Lung (tissue), 12 donors: ENCODE results near the gene PDCD6IP. TPM values are rescaled to one million over a fixed set of nuclear protein-coding genes. Genes with fewer than 3 reads are reported as not detected.

Source experiments
- ATAC-seq: fragments of 200-7000 bp; cut with Tn5 transposase; one replicate; pipeline ENCODE4 v1.9.1; 2020; ENCODE audit warnings: moderate number of reproducible peaks; ENCODE audit not compliant: insufficient read depth, low FRiP score
- DNase-seq, 3 donors: peaks; one replicate each; pipeline ENCODE4 v3.0.0-alpha.2; 2013 to 2017
- H3K27ac ChIP-seq, 2 donors: one replicate each; pipeline ENCODE4 v1.5.1; 2013; ENCODE audit warnings: mild to moderate bottlenecking in 2 of 2, moderate library complexity in 2 of 2, control low read depth in 1 of 2, inconsistent platforms in 1 of 2, low read depth in 1 of 2, low read length in 1 of 2
- H3K27me3 ChIP-seq, 3 donors: one replicate each; pipeline ENCODE4 v1.5.1; 2013; ENCODE audit warnings: low read length in 2 of 3; ENCODE audit not compliant: control insufficient read depth in 3 of 3, insufficient read depth in 3 of 3
- H3K36me3 ChIP-seq, 4 donors: one replicate each; pipeline ENCODE4 v1.5.1; 2013; ENCODE audit warnings: low read length in 4 of 4, mild to moderate bottlenecking in 1 of 4, moderate library complexity in 1 of 4; ENCODE audit not compliant: control insufficient read depth in 4 of 4, insufficient read depth in 4 of 4
- H3K4me1 ChIP-seq, 5 donors: one replicate each; pipeline ENCODE4 v1.5.1; 2013; ENCODE audit warnings: low read length in 5 of 5, mild to moderate bottlenecking in 2 of 5, moderate library complexity in 1 of 5; ENCODE audit not compliant: control insufficient read depth in 5 of 5, insufficient read depth in 5 of 5
- H3K4me3 ChIP-seq: one replicate; pipeline ENCODE4 v1.5.1; 2013; ENCODE audit warnings: mild to moderate bottlenecking, control low read depth, moderate library complexity
- H3K9ac ChIP-seq, 2 donors: one replicate each; pipeline ENCODE4 v1.5.1; 2013; ENCODE audit warnings: low read length in 2 of 2, control low read depth in 1 of 2; ENCODE audit not compliant: insufficient read depth in 1 of 2
- H3K9me3 ChIP-seq, 4 donors: one replicate each; pipeline ENCODE4 v1.5.1; 2013; ENCODE audit warnings: low read length in 3 of 4, mild to moderate bottlenecking in 1 of 4, moderate library complexity in 1 of 4; ENCODE audit not compliant: control insufficient read depth in 4 of 4, insufficient read depth in 3 of 4
- WGBS, 2 donors: extraction: QIAGEN DNeasy Blood & Tissue Kit; methylation state at CpG; one replicate each; pipeline ENCODE4 v1.1.7; 2013; 5-methylcytosine and 5-hydroxymethylcytosine counted together
- polyA plus RNA-seq, 2 donors: library from polyadenylated mRNA; stranded (reverse); fragments of 200-250 nt; gene quantifications; one replicate each; pipeline ENCODE4 v1.2.1, GENCODE V29; 2013
- total RNA-seq, 2 donors: library from RNA; depleted of rRNA in 1 of 2; stranded (reverse); fragments of >200 nt in 1 of 2; gene quantifications; one replicate each; pipeline ENCODE4 v1.2.1, GENCODE V29; 2014 to 2021
- TF ChIP-seq, protein P1 (sequence below): IDR thresholded peaks from 2 replicates; pipeline ENCODE4 v1.5.1; 2012; ENCODE audit warnings: mild to moderate bottlenecking; ENCODE audit errors: control extremely low read depth, extremely low read depth
- donor health status: control.
- donor health status: control.
- donor health status: Bipolar disorder and iron deficiency.
- donor health status: healthy.
- donor health status: DM: yes; HTN: yes; CAD: no.

Gene PDCD6IP
- total and polyA plus RNA-seq, 4 donors, result 33.8 to 372 (median 163) TPM

GRCh38 chr3:33792167-33792892, 6.1 kb upstream of the PDCD6IP start:
- TF ChIP-seq, protein P1, sequence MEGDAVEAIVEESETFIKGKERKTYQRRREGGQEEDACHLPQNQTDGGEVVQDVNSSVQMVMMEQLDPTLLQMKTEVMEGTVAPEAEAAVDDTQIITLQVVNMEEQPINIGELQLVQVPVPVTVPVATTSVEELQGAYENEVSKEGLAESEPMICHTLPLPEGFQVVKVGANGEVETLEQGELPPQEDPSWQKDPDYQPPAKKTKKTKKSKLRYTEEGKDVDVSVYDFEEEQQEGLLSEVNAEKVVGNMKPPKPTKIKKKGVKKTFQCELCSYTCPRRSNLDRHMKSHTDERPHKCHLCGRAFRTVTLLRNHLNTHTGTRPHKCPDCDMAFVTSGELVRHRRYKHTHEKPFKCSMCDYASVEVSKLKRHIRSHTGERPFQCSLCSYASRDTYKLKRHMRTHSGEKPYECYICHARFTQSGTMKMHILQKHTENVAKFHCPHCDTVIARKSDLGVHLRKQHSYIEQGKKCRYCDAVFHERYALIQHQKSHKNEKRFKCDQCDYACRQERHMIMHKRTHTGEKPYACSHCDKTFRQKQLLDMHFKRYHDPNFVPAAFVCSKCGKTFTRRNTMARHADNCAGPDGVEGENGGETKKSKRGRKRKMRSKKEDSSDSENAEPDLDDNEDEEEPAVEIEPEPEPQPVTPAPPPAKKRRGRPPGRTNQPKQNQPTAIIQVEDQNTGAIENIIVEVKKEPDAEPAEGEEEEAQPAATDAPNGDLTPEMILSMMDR, result no peak
- Histone ChIP-seq H3K4me3 (no peak overlapping the region), H3K4me1 (no peaks in the 10 kb centered on the region), H3K9me3 (no peaks in the 10 kb centered on the region), H3K27me3 (no peaks in the 10 kb centered on the region), H3K27ac (no peak overlapping the region), H3K9ac (no peak overlapping the region), H3K36me3 (no peaks in the 10 kb centered on the region)
- WGBS, 2 donors, result 83 to 85% methylated on average over 5 of the region's 5 CpGs
- ATAC-seq (no peak), DNase-seq (no peak)

GRCh38 chr3:33795131-33795530, 3.3 kb upstream of the PDCD6IP start:
- DNase-seq, result no peak
- no peak overlapping the region for H3K27ac ChIP-seq
- no peak overlapping the region for H3K4me3 ChIP-seq
- no peak for ATAC-seq
- TF ChIP-seq, protein P1, result no peak
- peaks cover 0 to 16% (median 0%) of the 10 kb centered on the region in 5 donors for H3K4me1 ChIP-seq
- H3K27me3 ChIP-seq, result no peaks in the 10 kb centered on the region
- no peak overlapping the region for H3K9ac ChIP-seq
- no peaks in the 10 kb centered on the region for H3K9me3 ChIP-seq
- peaks cover 0 to 5% (median 0%) of the 10 kb centered on the region in 4 donors for H3K36me3 ChIP-seq

- WGBS, 2 donors, result 93 to 94% methylated on average over 3 of the region's 3 CpGs
- TF ChIP-seq, protein P1, result no peak
- no peak for ATAC-seq
- Histone ChIP-seq H3K27ac (no peak overlapping the region), H3K9me3 (no peaks in the 10 kb centered on the region), H3K27me3 (no peaks in the 10 kb centered on the region), H3K9ac (no peak overlapping the region), H3K4me1 (peaks cover 0 to 23% (median 0%) of the 10 kb centered on the region in 5 donors), H3K4me3 (no peak overlapping the region), H3K36me3 (peaks cover 0 to 5% (median 0%) of the 10 kb centered on the region in 4 donors)
- DNase-seq, result no peak
Observed at GRCh38 chr3:33795856-33796536, 2.4 kb upstream of the PDCD6IP start.
